GM12875 (cell line): ENCODE results near the gene AKIP1.

Experiments used
- H3K4me3 ChIP-seq: one replicate; pipeline ENCODE4 v1.5.1; 2011; ENCODE audit warnings: low read depth, low read length, control low read depth
- CTCF ChIP-seq: IDR thresholded peaks from 2 replicates; pipeline ENCODE4 v1.5.1; 2011; ENCODE audit warnings: low read depth, mild to moderate bottlenecking, control low read depth, inconsistent platforms, low read length, moderate library complexity, borderline replicate concordance; ENCODE audit not compliant: insufficient read depth

Gene AKIP1

GRCh38 chr11:8911029-8911823 is at the start of gene AKIP1:
AKIP1 (plus strand) TSS chr11:8911189; CDS start chr11:8911450, 261 bp downstream.
- H3K4me3 ChIP-seq: peak within 1 kb of the TSS; percentile 94
- no peak for TF ChIP-seq CTCF

GRCh38 chr11:8863838-8864237 is 47.2 kb upstream of the AKIP1 start:
- no peak overlapping the region for H3K4me3 ChIP-seq
- TF ChIP-seq CTCF: no peak

- no peak overlapping the region for H3K4me3 ChIP-seq
- TF ChIP-seq CTCF: no peak
Observed at GRCh38 chr11:8865304-8865703, 45.7 kb upstream of the AKIP1 start.

- no peak overlapping the region for H3K4me3 ChIP-seq
- no peak for TF ChIP-seq CTCF
Observed at GRCh38 chr11:8867035-8867434, 44.0 kb upstream of the AKIP1 start.

- no peak overlapping the region for H3K4me3 ChIP-seq
- TF ChIP-seq CTCF: no peak
Observed at GRCh38 chr11:8867931-8868631, 42.9 kb upstream of the AKIP1 start.

GRCh38 chr11:8870411-8871170 is 40.4 kb upstream of the AKIP1 start:
- H3K4me3 ChIP-seq: peak overlapping the region; percentile 53
- TF ChIP-seq CTCF: no peak
